Stimulated activated CD4-positive, alpha-beta T cell treated with anti-CD3 and anti-CD28 coated beads, Interleukin-1b, Interleukin-23, amount 100 ng/mL, for 24 hours (primary cell): ENCODE measurements around the gene ALDOA.
"Not testable (repeated sequence)": the region's sequence is repeated elsewhere in the genome, so short reads cannot be mapped to it uniquely, and the experiment has no call there.

Experiments used
- DNase-seq, 4 experiments: peaks; one replicate each; pipeline ENCODE4 v3.0.0-alpha.2; 2020; ENCODE audit warnings: low read depth in 4 of 4, low spot score in 1 of 4

ALDOA gene

GRCh38 chr16:30114411-30114810, 48.9 kb downstream of the ALDOA start:
- DNase-seq = no peak

- not testable (repeated sequence) for DNase-seq
These were observed 49.3 kb downstream of the ALDOA start for GRCh38 chr16:30114833-30115232.

- no peak for DNase-seq
These were observed 49.7 kb downstream of the ALDOA start for GRCh38 chr16:30115238-30115637.

GRCh38 chr16:30116291-30117207, 51.0 kb downstream of the ALDOA start:
- DNase-seq = no peak

- no peak for DNase-seq
These were observed 52.2 kb downstream of the ALDOA start for GRCh38 chr16:30117768-30118167.

GRCh38 chr16:30119428-30119827, 53.9 kb downstream of the ALDOA start:
- DNase-seq = no peak
